SW480 (cell line): ENCODE results near the gene ZNF613.
"Not testable (repeated sequence)": the region's sequence is repeated elsewhere in the genome, so short reads cannot be mapped to it uniquely, and the experiment has no call there.

ENCODE experiments used
- DNase-seq: peaks from one replicate; pipeline ENCODE4 v3.0.0-alpha.2; 2016; ENCODE audit warnings: low spot score

Gene ZNF613

DNA sequence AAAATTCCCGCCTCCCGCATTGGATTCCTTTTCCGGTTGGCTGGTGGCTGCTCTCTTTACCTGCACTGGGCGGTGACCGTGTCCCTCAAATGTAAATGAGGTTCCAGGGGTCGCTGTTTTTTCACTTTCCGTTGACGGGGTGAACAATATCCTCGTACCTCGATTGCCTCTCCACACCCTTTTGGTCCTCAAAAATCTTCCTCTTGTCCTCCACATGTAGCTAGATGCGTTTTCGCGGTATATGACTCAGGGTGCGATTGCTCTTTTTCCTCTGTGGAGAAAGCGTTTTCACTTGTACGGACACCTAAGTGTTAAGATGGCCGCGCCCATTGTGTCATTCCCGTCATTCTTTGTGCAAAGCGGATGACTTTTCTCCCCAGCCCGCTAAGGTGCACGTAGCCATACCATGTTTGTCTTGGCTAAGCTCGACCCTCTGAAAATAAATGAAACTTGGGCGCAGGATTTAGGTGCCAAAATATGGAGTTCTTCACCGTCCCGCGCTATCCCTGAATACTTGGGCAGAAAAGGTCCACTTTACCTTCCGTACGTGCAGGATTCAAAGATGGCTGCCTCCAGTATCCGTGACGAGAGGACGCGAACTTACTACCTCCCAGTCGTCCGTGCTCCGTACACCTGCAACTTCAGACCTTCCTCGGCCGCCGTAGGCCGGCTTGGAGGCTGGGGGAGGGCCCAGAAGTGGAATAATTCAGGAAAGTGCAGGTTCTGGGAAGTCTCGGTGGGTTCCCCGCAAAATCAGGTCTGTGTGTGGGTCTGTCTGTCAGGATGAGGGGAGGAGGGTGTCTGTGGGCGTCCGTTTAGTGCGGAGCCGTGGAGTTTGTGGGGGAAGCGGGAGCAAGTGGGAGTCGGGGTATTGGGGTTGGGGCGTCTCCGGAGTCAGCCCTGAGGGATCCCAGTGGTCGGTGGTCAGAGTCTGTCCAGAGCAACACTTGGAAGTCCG lies at the start of gene ZNF613:
ZNF613 (plus strand) TSS at position 689 of the 958 bp plus-strand sequence. CDS start 8,749 bp downstream, outside the sequence.
- DNase-seq: peak; percentile 90

- no peak for DNase-seq
Measured at GRCh38 chr19:51882518-51882917, 44.8 kb upstream of the ZNF613 start.

- no peak for DNase-seq
Measured at GRCh38 chr19:51884713-51885112, 42.6 kb upstream of the ZNF613 start.

DNA sequence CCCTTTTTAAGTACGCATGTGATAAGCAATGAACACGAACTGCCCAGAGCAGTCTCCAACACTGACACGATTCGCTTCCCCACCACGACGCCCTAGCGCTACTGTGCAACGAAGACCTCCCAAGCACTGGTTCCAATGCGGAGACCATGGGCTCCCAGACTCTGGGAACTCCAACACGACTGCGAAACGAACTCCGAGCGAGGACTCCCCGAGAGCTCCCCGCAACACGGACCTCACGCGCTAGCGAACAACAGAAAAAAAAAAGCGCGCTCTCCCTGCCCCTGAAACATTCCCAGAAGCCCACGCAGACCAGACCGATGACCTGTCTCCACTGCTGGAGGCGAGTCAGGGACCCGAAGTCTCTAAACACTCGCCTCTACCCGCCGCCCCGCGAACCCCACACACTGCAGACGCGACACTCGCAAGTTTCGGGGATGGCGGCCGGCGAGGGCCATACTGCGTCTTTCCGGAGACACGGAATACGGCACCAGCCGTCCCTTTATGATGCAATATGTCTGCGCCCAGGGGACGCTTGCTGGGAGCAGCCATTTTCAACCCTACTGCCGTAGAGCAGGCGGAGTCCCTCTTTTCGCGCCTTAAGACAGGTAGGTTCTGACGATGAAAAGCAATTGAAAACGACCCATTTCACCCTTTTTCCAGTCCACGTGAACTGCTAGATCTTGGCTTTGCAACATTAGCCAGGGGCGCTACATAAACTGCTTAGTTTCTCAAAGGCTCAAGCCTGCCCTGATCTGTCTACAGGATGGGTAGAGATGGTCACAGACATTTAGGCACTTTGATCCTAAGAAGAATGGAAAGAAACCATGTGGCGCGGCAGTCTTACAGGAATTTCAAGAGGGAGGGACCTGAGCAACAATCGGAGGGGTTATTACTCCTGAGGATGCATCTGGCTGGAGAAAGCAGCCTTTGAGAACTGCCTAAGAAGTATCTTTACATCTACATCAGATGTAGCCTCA lies 39.5 kb upstream of the ZNF613 start, which contains the start of gene ZNF577:
ZNF577 (minus strand) TSS at position 430 of the 977 bp plus-strand sequence. CDS start 7,569 bp downstream, outside the sequence.
- DNase-seq: peak; percentile 88

DNA sequence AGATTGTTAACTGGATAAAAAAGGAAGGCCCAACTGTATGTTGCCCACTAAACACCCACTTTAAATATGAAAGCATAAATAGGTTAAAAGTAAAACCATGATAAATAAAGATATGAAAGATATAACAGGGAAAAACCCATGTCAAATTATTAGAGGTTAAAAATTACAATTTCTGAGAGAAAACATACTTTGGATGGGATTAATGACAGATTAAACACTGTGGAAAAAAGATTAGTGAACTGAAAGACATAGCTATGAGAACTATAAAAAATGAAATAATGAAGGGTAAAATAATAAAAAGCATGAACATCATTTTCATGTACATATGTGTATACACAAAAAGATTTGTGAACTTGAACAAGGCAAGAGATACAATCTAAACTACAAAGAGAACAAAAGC lies 37.3 kb upstream of the ZNF613 start:
- no peak for DNase-seq

GRCh38 chr19:51891193-51891747 lies 36.0 kb upstream of the ZNF613 start:
- no peak for DNase-seq

DNA sequence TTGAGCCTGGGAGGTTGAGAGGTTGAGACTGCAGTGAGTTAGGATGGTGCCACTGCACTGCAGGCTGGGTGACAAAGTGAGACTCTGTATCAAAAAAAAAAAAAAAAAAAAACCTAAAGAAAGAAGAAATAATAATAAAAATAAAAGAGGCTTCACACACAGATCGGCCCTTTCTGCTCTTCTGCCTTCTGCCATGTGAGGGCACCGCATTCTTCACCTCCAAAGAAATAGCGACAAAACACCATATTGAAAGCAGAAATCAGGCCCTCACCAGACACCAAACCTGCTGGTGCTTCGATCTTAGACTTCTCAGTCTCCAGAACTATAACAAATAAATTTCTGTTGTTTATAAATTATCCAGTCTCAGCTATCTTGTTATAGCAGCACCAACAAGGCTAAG lies 25.4 kb upstream of the ZNF613 start:
- DNase-seq: no peak

- no peak for DNase-seq
Measured at GRCh38 chr19:51903192-51903591, 24.1 kb upstream of the ZNF613 start.

- DNase-seq: peak; percentile 86
Measured at GRCh38 chr19:51904331-51905165, 22.7 kb upstream of the ZNF613 start, which contains the start of gene ZNF649. Gene ZNF649, minus strand, starts transcription at chr19:51905017. Its CDS starts 4,910 bp downstream, at chr19:51900107.

- no peak for DNase-seq
Measured at GRCh38 chr19:51905206-51905605, 22.1 kb upstream of the ZNF613 start.

DNA sequence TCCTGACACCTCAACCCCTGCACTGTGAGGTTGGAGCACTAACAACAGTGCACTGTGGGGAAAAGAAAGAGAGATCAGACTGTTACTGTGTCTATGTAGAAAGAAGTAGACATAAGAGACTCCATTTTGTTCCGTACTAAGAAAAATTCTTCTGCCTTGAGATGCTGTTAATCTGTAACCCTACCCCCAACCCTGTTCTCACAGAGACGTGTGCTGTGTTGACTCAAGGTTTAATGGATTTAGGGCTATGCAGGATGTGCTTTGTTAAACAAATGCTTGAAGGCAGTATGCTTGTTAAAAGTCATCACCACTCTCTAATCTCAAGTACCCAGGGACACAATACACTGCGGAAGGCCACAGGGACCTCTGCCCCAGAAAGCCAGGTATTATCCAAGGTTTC lies 21.6 kb upstream of the ZNF613 start:
- not testable (repeated sequence) for DNase-seq

GRCh38 chr19:51906108-51906507 lies 21.2 kb upstream of the ZNF613 start:
- not testable (repeated sequence) for DNase-seq

DNA sequence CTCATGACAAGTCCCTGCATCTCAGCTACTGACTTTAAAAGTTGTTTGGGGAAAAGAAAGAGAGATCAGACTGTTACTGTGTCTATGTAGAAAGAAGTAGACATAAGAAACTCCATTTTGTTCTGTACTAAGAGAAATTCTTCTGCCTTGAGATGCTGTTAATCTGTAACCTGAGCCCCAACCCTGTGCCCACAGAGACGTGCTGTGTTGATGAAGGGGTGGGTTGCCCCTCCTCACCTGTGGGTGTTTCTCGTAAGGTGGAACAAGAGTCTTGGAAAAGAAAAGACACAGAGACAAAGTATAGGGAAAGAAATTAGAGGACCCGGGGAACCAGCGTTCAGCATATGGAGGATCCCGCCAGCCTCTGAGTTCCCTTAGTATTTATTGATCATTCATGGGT lies 19.3 kb upstream of the ZNF613 start:
- DNase-seq: not testable (repeated sequence)

DNA sequence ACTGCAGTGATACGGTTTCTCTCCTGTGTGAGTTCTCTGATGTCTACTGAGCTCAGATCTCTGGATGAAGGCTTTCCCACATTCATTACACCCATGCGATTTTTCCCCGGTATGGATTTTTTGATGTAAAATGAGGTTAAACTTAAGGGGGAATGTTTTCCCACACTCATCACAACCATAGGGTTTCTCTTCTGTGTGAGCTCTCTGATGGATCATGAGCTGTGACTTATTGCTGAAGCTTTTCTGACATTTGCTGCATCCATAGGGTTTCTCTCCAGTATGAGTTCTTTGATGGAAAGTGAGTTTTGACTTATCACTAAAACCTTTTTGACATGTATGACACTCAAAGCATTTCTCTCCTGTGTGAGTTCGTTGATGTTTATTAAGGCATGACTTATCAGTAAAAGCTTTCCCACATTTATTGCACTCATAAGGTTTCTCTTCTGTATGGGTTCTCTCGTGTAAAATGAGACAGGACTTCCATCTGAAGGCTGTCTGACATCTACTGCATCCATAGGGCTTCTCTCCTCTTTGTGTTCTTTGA lies 11.9 kb upstream of the ZNF613 start:
- no peak for DNase-seq

DNA sequence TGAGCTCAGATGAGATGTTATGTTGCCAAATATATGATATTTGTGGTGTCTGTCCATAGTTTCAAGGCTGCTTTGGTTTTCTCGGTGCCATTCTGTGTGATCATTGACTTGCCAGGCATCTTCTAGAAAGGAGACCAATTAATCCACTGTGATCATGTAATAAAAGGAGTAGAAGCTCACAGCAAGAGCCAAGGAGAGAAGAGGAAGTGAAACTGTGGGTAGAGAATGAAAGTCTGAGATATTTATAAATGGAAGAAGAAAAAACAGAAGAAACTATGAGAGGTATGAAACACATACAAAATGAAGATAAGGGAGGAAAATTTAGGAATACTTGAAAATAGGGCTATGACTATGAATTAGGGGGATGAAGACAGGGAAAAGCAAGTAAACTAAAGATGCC lies 11.1 kb upstream of the ZNF613 start:
- no peak for DNase-seq

GRCh38 chr19:51919606-51920005 lies 7.7 kb upstream of the ZNF613 start:
- no peak for DNase-seq

DNA sequence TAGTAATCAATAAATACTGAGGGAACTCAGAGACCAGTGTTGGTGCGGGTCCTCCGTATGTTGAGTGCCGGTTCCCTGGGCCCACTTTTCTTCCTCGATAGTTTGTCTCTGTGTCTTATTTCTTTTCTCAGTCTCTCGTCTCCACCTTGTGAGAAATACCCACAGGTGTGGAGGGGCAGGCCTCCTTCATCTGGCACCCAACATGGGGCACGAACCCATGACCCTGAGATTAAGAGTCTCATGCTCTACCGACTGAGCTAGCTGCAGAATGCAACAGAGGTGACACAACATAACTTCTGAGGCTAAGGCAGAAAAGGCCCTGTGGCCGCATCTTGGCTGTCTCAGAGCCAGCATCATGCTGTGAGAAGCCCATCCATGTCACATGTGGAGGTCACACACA lies 5.3 kb upstream of the ZNF613 start:
- no peak for DNase-seq

GRCh38 chr19:51926426-51926783 lies 867 bp upstream of the ZNF613 start:
- no peak for DNase-seq

GRCh38 chr19:51927859-51928258 lies 587 bp downstream of the ZNF613 start:
- DNase-seq: no peak

DNA sequence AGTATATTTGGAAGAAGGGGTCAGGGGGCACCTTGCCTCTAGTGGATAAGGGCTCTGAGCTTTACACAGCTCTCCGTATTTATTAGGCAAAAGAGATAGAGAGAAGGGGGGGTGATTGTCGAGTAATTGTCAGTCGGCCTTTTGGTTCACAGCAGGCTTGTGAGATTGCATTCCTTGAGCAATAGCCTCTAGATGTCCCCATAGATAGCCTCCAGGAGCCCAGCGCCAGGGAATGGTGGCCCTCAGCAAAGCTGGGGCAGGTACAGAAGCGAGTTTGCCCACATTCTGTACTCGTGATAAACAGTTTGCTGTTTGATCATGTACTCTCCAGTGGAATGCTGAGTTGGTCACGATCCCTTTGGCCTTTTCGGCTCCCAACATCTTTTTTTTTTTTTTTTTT lies 4.6 kb downstream of the ZNF613 start:
- DNase-seq: no peak

GRCh38 chr19:51938936-51939335 lies 11.7 kb downstream of the ZNF613 start:
- DNase-seq: no peak
